ENCODE measurements around the gene NPEPPS.

Gene NPEPPS

GRCh38 chr17:47664624-47664941, 133.7 kb downstream of the NPEPPS start:
- no peak for DNase-seq (ENCODE audit: low read depth)

DNA sequence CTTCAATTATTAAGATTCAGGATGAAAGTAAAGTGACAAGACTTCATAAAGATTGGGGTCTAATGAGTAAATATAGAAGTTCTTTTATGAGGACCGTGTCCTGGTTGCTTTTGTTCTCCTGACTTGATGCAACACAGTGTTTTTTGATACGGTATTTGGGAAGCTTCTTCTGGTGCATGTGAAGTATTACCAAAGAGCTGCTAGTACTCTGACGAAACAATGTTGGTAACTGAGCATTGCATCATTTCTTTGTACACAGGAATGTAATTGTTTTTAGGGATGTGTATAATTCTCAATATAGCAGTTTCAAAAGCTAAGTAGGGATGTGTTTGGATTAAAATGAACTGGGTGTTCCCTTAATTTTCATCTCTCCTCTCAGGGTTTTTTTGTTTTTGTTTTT, 134.7 kb downstream of the NPEPPS start:
- no peak for DNase-seq (ENCODE audit: low read depth)

GRCh38 chr17:47669081-47669480, 138.2 kb downstream of the NPEPPS start:
- no peak for DNase-seq (ENCODE audit: low read depth)

- no peak for DNase-seq (ENCODE audit: low read depth)
Measured at GRCh38 chr17:47670064-47670463, 139.2 kb downstream of the NPEPPS start.
